GM23248 (cell line): ENCODE measurements around the gene PCBP3.

Experiments used
- EZH2 ChIP-seq: fragments of 200-600 bp; sonication (generic); IDR thresholded peaks from 2 replicates; pipeline ENCODE4 v1.6.1; 2018; ENCODE audit warnings: antibody characterized with exemption, mild to moderate bottlenecking; ENCODE audit not compliant: insufficient read depth, poor library complexity, severe bottlenecking
- EZH2phosphoT487 ChIP-seq: fragments of 200-600 bp; sonication (generic); IDR thresholded peaks from 2 replicates; pipeline ENCODE4 v1.6.1; 2018; ENCODE audit warnings: antibody characterized with exemption, moderate library complexity, mild to moderate bottlenecking, low read depth; ENCODE audit not compliant: insufficient read depth

- TF ChIP-seq EZH2phosphoT487 (no peak), EZH2 (no peak)
Observed at GRCh38 chr21:45882645-45883044, 239.1 kb downstream of the PCBP3 start.
